Measurements from ENCODE around the gene CACNG7.

DNA sequence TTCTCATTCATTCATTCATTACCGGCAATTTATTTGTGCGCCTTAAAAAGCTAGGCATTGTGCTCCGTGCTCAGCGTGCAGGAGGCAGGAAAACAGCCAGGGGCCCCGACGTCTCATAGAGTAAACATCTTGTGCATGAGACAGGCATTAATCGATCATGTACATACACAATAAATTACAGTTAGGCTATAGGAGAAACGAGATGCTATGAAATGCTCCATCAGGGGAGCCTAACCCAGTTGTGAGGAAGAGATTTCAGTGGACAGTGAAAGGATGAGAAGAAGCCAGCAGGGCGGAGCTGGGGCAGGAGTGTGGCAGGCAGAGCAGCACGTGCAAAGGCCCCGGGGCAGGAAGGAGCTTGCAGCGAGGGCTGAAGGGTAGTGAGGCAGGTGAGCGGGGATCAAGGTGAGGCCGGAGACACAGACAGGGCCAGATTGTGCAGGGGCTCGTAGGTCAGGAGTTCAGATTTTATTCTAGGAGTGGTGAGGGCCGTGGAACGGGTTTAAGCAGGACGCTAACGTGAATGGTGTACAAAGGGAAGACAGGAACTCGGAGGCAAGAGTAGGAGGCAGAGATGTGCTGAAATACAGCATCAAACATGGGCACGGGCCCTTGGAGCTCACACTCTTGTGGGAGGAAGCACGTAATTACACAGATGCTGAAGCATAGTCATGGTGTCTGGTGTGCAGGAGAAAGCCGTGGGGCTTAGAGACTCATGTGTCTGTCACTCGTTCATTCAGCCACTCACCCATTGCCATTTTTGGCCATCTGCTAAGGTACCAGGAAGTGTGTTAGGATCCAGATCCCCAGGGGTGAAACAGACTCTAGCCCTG is 74.6 kb downstream of the CACNG7 start:
- TF ChIP-seq, protein P1, sequence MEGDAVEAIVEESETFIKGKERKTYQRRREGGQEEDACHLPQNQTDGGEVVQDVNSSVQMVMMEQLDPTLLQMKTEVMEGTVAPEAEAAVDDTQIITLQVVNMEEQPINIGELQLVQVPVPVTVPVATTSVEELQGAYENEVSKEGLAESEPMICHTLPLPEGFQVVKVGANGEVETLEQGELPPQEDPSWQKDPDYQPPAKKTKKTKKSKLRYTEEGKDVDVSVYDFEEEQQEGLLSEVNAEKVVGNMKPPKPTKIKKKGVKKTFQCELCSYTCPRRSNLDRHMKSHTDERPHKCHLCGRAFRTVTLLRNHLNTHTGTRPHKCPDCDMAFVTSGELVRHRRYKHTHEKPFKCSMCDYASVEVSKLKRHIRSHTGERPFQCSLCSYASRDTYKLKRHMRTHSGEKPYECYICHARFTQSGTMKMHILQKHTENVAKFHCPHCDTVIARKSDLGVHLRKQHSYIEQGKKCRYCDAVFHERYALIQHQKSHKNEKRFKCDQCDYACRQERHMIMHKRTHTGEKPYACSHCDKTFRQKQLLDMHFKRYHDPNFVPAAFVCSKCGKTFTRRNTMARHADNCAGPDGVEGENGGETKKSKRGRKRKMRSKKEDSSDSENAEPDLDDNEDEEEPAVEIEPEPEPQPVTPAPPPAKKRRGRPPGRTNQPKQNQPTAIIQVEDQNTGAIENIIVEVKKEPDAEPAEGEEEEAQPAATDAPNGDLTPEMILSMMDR (conservative IDR thresholded peaks at IDR 0.05 in 1 of 2, IDR thresholded peaks at IDR 0.05 in 1 of 2; ENCODE audit: extremely low read depth in 1 of 2, insufficient read depth in 1 of 2, low read depth in 1 of 2, low read length in 2 of 2), result no peak
- no peak for TF ChIP-seq EZH2 (IDR thresholded peaks at IDR 0.05; ENCODE audit: borderline replicate concordance, low read length)

Measured in mammary epithelial cell (primary cell).